Caco-2 (cell line): Measurements from ENCODE around the gene BRD7. TPM values are rescaled to one million over a fixed set of nuclear protein-coding genes. Genes with fewer than 3 reads are reported as not detected.
A peak's percentile ranks its signal among the peaks of the same experiment; 100 is the strongest.

Experiments
- BruUV-seq: library from RNA; stranded (reverse); fragments of 400-500 nt; replicated peaks from 2 replicates; lab custom pipeline; 2021; lab: Mats Ljungman, UMichigan
- CTCF ChIA-PET: fragments of 300-600 bp; sonication (Branson Sonifier 250); formaldehyde crosslinking; loops from one replicate; lab custom pipeline; 2022; ENCODE audit warnings: antibody characterized with exemption; lab: Charles Lee
- POLR2A ChIA-PET: fragments of 300-600 bp; sonication (Branson Sonifier 250); formaldehyde crosslinking; loops from one replicate; lab custom pipeline; 2022; ENCODE audit warnings: antibody characterized with exemption; lab: Charles Lee
- DNase-seq, 2 experiments: peaks; one replicate each; pipeline versions ENCODE4 v3.0.0 to v3.0.0-alpha.2; 2020 to 2022
- H3K27me3 ChIP-seq: replicated peaks from 2 replicates; pipeline ENCODE4 v1.6.0; 2011; ENCODE audit warnings: low read length; ENCODE audit not compliant: control insufficient read depth, insufficient read depth
- H3K36me3 ChIP-seq: 2 replicates; pipeline ENCODE4 v1.5.1; 2011; ENCODE audit warnings: low read length; ENCODE audit not compliant: control insufficient read depth, insufficient read depth
- H3K4me1 ChIP-seq: fragments of 250-450 bp; sonication (Bioruptor Pico); 2 replicates; pipeline ENCODE4 v1.5.1; 2020; ENCODE audit warnings: mild to moderate bottlenecking
- H3K4me3 ChIP-seq: 2 replicates; pipeline ENCODE4 v1.5.1; 2011; ENCODE audit warnings: low read depth, mild to moderate bottlenecking, control low read depth, low read length
- H3K9me3 ChIP-seq: fragments of 250-450 bp; sonication (Bioruptor Pico); 2 replicates; pipeline ENCODE4 v1.5.1; 2020; ENCODE audit warnings: mild to moderate bottlenecking, moderate library complexity
- H3K27ac Mint-ChIP-seq: one replicate; pipeline ENCODE4 v1.8.0; 2022; ENCODE audit warnings: mixed read lengths; ENCODE audit not compliant: unreplicated experiment
- H3K27me3 Mint-ChIP-seq: one replicate; pipeline ENCODE4 v1.8.0; 2022; ENCODE audit warnings: mixed read lengths; ENCODE audit not compliant: insufficient read depth, unreplicated experiment
- H3K36me3 Mint-ChIP-seq: one replicate; pipeline ENCODE4 v1.8.0; 2022; ENCODE audit warnings: mild to moderate bottlenecking, mixed read lengths; ENCODE audit not compliant: insufficient read depth, unreplicated experiment
- H3K4me1 Mint-ChIP-seq: one replicate; pipeline ENCODE4 v1.8.0; 2022; ENCODE audit warnings: low read depth, mixed read lengths; ENCODE audit not compliant: unreplicated experiment
- H3K4me3 Mint-ChIP-seq: one replicate; pipeline ENCODE4 v1.8.0; 2022; ENCODE audit warnings: mild to moderate bottlenecking, moderate library complexity, mixed read lengths; ENCODE audit not compliant: unreplicated experiment
- H3K9me3 Mint-ChIP-seq: one replicate; pipeline ENCODE4 v1.8.0; 2022; ENCODE audit warnings: mixed read lengths; ENCODE audit not compliant: unreplicated experiment
- intact Hi-C: fragments of 100-400 bp; cut with micrococcal nuclease; formaldehyde crosslinking; loops from one replicate; pipeline ENCODE4 v1.10.0; 2022; ENCODE audit not compliant: unreplicated experiment
- total RNA-seq: library from RNA; stranded (reverse); gene quantifications from 2 replicates; pipeline ENCODE4 v1.2.3, GENCODE V29; 2022
- TF ChIP-seq, protein P1 (sequence below), 2 experiments: fragments of 200-600 bp in 1 of 2; IDR thresholded peaks; 1 replicate in 1 of 2; 2 replicates in 1 of 2; pipeline versions ENCODE4 v1.5.1 to v1.8.0; 2011 to 2022; ENCODE audit warnings: antibody characterized with exemption in 1 of 2, control low read depth in 1 of 2, inconsistent platforms in 1 of 2, low read depth in 1 of 2, low read length in 1 of 2, mild to moderate bottlenecking in 1 of 2, moderate library complexity in 1 of 2; ENCODE audit not compliant: insufficient read depth in 1 of 2, severe bottlenecking in 1 of 2, unreplicated experiment in 1 of 2

Gene BRD7
- total RNA-seq, 1 experiment from 2014 or later, result 170 TPM

DNA sequence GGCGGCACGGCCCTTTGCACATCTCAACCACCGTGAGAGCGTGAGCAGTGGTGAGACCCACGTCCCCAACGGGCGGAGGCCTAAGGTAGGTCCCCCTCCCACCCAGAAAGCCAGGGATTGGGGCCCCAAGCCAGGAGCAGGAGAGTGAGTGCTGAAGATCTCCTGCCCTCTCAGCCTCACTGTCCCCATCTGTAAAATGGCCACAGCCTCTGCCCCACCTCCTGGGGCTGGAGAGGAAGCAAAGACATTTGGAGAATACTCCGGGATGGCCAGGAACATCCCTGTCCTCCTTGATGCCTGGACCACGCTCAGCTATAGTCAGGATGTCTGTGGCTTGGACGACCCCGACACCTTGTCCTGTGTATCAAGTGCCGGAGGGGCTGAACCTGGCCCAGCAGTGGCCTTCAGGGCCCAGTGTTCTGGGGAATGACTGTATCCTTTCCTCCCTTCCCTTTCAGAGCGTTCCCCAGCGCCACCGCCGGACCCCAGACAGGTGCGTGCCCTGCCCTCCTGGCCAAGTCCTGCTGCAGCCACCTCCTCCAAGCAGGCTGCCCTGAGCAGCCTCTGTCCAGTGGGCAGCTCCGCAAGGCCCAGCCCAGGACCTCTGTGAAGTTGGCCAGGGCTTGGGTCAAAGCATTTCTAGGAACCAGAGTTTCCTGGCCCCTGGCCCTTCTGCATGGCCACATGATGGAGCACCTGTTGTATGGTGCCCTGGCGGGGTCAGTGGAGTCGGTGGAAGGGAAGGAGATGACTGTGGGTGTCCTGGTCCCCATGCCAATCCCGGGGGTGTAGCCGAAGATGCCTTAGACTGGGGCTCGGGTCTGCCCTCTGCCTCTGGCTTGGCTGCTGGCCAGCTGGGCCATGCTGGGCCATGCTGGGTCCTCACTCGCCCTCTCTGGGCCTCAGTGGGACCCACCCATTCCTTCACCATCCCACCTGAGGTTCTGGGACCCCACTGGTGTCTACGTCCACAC lies 64.0 kb downstream of the BRD7 start:
- POLR2A ChIA-PET, result no interaction called here
- Mint-ChIP-seq H3K27ac (no peak overlapping the region), H3K4me1 (peaks cover 12% of the 10 kb centered on the region), H3K27me3 (no peaks in the 10 kb centered on the region), H3K9me3 (no peaks in the 10 kb centered on the region), H3K36me3 (peaks cover 42% of the 10 kb centered on the region), H3K4me3 (no peak overlapping the region)
- H3K4me1 ChIP-seq, result peaks cover 14% of the 10 kb centered on the region; the same call in 1 of the 2 replicates
- no peak for DNase-seq
- no TSS peak for BruUV-seq
- TF ChIP-seq, protein P1, sequence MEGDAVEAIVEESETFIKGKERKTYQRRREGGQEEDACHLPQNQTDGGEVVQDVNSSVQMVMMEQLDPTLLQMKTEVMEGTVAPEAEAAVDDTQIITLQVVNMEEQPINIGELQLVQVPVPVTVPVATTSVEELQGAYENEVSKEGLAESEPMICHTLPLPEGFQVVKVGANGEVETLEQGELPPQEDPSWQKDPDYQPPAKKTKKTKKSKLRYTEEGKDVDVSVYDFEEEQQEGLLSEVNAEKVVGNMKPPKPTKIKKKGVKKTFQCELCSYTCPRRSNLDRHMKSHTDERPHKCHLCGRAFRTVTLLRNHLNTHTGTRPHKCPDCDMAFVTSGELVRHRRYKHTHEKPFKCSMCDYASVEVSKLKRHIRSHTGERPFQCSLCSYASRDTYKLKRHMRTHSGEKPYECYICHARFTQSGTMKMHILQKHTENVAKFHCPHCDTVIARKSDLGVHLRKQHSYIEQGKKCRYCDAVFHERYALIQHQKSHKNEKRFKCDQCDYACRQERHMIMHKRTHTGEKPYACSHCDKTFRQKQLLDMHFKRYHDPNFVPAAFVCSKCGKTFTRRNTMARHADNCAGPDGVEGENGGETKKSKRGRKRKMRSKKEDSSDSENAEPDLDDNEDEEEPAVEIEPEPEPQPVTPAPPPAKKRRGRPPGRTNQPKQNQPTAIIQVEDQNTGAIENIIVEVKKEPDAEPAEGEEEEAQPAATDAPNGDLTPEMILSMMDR (IDR thresholded peaks at IDR 0.05; ENCODE audit: insufficient read depth in 1 of 2, low read depth in 1 of 2, low read length in 1 of 2, severe bottlenecking in 1 of 2, unreplicated experiment in 1 of 2), result no peak
- intact Hi-C loops, result no loop called here
- H3K27me3 ChIP-seq, result no peaks in the 10 kb centered on the region
- no peak overlapping the region for H3K4me3 ChIP-seq
- H3K36me3 ChIP-seq, result no peaks in the 10 kb centered on the region
- CTCF ChIA-PET, result no interaction called here
- no peaks in the 10 kb centered on the region for H3K9me3 ChIP-seq

DNA sequence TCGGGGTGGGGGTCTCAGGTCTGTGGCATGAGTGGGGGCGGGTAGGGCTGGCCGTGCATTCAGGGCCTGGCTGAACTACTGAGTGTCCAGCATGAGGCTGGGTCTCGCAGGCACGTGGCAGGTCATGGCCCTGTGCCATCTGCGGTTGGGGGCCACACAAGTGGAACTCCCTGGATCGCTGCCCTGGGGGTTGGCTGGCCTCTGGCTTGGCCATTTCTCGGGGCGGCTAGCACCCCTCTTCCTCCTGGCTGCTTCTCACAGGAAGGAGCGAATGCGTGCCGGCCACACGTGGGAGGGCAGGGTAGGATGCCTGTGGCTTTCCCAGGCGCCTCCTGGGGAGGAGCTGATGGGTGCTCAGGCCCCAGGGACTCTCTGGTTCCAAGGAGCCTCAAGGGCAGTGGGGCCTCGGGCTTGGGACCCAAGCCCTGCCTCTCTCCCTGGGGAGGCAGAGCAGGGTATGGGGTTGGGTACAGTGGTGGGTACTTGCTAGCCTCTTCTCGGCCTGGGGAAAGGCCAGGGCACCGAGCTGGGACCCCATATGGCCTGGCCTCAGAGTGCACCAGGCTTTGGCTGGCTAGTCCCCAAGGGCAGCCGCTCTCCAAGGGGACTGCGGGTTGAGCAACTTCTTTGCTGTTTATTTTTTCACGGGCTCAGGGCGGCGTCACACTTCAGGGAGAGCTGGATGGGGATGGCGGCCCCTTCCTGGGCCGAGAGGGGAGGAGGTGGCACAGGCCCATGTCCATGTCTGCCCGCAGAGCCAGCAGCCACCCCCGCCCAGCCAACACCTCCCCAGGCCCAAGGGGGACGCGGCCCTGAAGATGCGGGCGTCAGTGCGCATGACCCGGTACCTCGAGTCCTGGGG lies 65.0 kb downstream of the BRD7 start:
- no peaks in the 10 kb centered on the region for H3K36me3 ChIP-seq
- H3K27me3 Mint-ChIP-seq, result no peaks in the 10 kb centered on the region
- no peak overlapping the region for H3K4me3 Mint-ChIP-seq
- no peaks in the 10 kb centered on the region for H3K9me3 ChIP-seq
- no peak for DNase-seq
- H3K4me1 ChIP-seq, result peaks cover 12% of the 10 kb centered on the region; the same call in 1 of the 2 replicates
- no peaks in the 10 kb centered on the region for H3K27me3 ChIP-seq
- CTCF ChIA-PET, result no interaction called here
- H3K4me1 Mint-ChIP-seq, result peaks cover 10% of the 10 kb centered on the region
- H3K36me3 Mint-ChIP-seq, result peaks cover 33% of the 10 kb centered on the region
- POLR2A ChIA-PET, result no interaction called here
- TF ChIP-seq, protein P1 (IDR thresholded peaks at IDR 0.05; ENCODE audit: insufficient read depth in 1 of 2, low read depth in 1 of 2, low read length in 1 of 2, severe bottlenecking in 1 of 2, unreplicated experiment in 1 of 2), result no peak
- peak overlapping the region; percentile 61 for H3K27ac Mint-ChIP-seq
- no peaks in the 10 kb centered on the region for H3K9me3 Mint-ChIP-seq
- no TSS peak for BruUV-seq
- intact Hi-C loops, result no loop called here
- no peak overlapping the region for H3K4me3 ChIP-seq

DNA sequence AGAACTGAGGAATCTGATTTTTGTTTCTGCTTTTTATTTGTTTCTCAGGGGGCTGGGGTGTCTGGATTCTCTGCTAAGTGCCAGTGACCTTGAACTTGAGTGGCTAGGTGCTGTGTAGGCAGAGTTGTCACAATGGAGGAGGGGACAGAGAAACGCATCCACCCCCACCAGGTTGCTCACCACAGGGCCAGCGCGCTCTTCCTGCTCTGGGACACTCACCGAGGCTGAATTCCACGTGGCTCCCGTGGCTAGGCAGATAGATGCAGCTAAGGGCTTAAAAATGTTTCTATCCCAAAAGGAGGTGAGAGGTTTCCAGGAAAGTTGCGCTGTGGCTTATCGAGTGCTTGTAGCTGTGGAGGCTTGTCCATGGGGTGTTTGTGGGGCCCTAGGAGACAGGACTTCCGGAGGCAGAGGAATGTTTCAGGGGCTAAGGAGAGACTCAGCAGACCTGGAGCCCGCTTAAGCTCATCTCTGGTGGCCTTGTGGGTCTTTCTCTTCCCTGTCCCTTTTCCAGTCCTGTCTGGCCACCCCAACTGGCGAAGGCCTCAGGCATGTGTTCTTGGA lies 65.7 kb downstream of the BRD7 start:
- TF ChIP-seq, protein P1 (IDR thresholded peaks at IDR 0.05; ENCODE audit: insufficient read depth in 1 of 2, low read depth in 1 of 2, low read length in 1 of 2, severe bottlenecking in 1 of 2, unreplicated experiment in 1 of 2), result no peak
- no peak overlapping the region for H3K4me3 ChIP-seq
- no peaks in the 10 kb centered on the region for H3K27me3 Mint-ChIP-seq
- intact Hi-C loops, result no loop called here
- H3K4me3 Mint-ChIP-seq, result no peak overlapping the region
- peaks cover 12% of the 10 kb centered on the region; the same call in 1 of the 2 replicates for H3K4me1 ChIP-seq
- peaks cover 12% of the 10 kb centered on the region for H3K4me1 Mint-ChIP-seq
- peaks cover 28% of the 10 kb centered on the region for H3K36me3 Mint-ChIP-seq
- POLR2A ChIA-PET, result no interaction called here
- H3K9me3 ChIP-seq, result no peaks in the 10 kb centered on the region
- no TSS peak for BruUV-seq
- no peaks in the 10 kb centered on the region for H3K36me3 ChIP-seq
- CTCF ChIA-PET, result no interaction called here
- no peak for DNase-seq
- H3K9me3 Mint-ChIP-seq, result no peaks in the 10 kb centered on the region
- peak overlapping the region; percentile 61 for H3K27ac Mint-ChIP-seq
- H3K27me3 ChIP-seq, result no peaks in the 10 kb centered on the region
